Measurements from ENCODE around the gene VRK2. TPM values are rescaled to one million over a fixed set of nuclear protein-coding genes. Genes with fewer than 3 reads are reported as not detected.

The VRK2 gene
- polyA plus RNA-seq, 1 donor, result 17.2 TPM

Other genes starting within 250 kb of the VRK2 start
- gene FANCL, start 194.5 kb downstream of the VRK2 start, polyA plus RNA-seq, result 49.4 TPM

All from large intestine (tissue), 1 donor.